Measurements from ENCODE around the gene EFEMP2.

EFEMP2 gene

GRCh38 chr11:65865550-65866172 lies 6.9 kb downstream of the EFEMP2 start:
- DNase-seq, result no peak

DNA sequence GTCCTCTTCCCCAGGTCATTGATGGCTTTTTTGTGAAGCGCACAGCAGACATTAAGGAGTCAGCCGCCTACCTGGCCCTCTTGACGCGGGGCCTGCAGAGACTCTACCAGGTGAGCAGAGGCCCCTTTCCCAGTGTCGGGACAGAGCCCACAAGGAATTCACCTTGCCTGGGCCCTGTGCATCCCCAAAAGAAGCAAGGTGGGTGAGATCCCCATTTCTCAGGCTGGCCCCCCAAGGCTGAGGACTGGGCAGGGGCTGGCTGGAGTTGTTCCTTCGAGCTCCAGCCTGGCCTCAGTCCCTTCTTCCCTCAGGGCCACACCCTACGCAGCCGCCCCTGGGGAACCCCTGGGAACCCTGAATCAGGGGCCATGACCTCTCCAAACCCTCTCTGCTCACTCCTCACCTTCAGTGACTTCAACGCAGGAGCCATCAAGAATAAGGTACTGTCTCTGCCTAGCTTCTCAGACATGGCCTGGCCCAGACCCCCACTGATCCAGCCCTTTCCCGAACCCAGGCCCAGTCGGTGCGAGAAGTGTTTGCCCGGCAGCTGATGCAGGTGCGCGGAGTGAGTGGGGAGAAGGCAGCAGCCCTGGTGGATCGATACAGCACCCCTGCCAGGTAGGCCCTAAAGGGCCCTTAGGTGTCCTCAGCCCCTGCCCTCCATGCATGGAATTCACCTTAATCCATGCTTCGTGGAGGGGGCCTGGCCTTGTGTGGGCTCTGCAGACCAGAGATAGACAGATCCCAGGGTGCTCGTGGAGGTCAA lies 7.7 kb downstream of the EFEMP2 start:
- DNase-seq, result no peak

GRCh38 chr11:65863889-65864705 lies 8.5 kb downstream of the EFEMP2 start:
- no peak for DNase-seq

DNA sequence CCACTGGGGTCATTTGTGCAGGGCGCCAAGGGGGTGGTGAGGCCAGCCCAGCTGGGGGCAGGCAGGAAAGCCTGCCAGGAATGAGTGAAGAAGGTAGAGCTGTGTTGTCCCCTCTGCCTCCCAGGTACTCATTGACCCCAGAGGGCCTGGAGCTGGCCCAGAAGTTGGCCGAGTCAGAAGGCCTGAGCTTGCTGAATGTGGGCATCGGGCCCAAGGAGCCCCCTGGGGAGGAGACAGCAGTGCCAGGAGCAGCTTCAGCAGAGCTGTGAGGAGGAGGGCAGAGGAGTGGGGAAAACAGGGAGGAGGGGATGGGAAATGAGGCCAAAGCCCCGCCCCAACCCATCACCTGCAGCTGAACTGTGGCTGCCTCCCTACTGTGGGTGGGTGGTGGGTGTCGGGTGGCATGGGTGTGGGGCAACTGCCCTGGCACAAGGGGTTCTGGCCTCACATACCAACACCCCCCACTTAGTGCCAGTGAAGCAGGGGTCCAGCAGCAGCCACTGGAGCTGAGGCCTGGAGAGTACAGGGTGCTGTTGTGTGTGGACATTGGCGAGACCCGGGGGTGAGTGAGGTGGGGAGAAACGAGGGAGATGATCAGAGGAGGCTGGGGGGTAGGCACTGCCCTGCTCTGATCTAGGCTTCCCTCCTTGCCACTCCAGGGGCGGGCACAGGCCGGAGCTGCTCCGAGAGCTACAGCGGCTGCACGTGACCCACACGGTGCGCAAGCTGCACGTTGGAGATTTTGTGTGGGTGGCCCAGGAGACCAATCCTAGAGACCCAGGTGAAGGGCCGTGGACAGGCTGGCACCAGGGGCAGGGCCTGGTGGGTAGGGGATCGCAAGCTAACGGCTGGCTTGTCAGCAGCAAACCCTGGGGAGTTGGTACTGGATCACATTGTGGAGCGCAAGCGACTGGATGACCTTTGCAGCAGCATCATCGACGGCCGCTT lies 9.4 kb downstream of the EFEMP2 start:
- DNase-seq, result no peak

DNA sequence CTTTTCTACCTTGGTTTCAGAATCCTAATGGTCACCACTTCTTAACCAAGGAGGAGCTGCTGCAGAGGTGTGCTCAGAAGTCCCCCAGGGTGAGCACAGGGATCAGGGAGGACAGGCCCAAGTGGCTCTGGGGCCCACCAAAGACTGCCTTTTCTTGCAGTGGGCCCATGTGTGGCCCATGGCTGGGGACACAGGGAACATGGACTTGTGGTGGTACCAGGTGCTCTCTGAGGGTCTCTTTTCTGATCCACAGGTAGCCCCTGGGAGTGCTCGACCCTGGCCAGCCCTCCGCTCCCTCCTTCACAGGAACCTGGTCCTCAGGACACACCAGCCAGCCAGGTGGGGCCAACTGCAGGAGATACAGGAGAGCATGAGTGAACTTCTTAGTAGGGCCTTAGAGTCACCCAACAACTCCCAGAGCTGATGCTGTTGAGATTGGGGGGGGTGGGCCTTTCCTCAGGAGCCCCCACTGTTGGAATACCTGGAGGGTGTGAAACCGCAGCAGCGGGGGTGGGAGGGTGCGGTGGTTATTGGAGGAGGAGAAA lies 10.3 kb downstream of the EFEMP2 start:
- no peak for DNase-seq

DNA sequence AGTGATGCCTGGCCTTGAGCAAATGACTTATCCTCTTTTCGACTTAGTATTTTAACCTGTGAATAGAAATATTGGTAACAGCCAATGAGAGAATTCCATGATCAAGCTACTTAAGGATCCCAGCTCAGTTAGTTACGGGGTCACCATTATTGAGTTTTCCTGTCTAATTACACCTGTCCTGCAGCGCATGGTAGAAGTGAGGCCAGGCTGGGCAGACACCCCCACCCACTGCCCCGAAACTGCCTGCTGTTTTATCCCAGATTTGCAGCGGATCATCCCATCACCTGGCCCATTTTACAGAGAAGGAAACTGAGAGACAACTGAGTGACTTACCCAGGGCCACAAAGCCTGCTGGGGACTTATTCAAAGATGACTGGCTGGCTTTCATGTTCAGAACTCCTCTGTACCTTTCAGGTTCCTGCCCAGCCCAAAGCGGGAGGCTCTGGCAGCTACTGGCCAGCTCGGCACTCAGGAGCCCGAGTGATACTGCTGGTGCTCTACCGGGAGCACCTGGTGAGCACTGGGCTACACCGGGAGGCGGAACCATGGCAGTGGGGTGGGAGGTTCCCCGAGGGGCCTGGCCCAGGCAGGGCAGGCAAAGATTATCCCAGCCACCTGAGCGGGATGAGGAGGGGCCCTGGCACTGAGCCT lies 10.9 kb downstream of the EFEMP2 start:
- no peak for DNase-seq

DNA sequence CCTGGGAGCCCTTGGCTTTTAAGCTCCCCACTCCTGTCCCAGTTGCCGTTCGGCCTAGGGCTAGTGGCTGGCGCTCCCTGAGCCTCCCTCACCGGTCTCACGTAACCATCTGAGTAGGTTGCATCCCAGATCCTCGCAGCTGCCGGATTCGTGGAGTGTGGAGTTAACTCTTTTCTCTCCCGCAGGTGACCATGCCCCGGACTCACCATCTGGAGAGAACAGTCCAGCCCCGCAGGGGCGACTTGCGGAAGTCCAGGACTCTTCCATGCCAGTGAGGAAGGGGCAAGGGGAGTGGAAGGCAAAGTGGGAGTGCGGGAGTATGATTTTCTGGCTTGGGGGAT lies 11.5 kb downstream of the EFEMP2 start:
- DNase-seq, result no peak

GRCh38 chr11:65860278-65861164 lies 12.1 kb downstream of the EFEMP2 start, which contains the start of gene MUS81:
Gene MUS81, plus strand, starts transcription at chr11:65860433. Its CDS starts 321 bp downstream, at chr11:65860754.
- DNase-seq, result peak; percentile 98

DNA sequence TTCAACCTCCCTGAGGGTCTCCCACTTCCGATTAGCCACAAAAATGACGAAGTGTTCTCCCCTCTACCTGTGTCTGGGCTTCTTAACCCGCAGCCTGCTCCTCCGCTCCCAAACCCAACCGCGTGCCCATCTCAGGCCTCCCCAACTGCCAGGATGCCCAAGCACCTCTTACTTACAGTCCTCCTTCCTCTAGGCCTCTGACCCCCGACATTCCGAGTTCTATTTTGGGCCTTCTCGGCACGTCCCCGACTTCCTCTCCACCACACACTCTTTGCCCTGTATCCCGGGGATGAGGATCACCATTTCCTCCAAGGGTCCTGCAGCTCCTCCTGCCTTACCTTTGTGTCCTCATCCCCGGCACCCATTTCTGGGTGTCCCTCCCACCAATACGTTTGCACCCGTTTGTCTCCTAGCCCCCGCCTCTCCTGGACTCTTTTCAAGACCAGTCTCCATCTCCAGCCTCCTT lies 12.8 kb downstream of the EFEMP2 start:
- no peak for DNase-seq

GRCh38 chr11:65859095-65859811 lies 13.3 kb downstream of the EFEMP2 start:
- DNase-seq, result peak; percentile 100

GRCh38 chr11:65858681-65859087 lies 13.9 kb downstream of the EFEMP2 start:
- DNase-seq, result no peak

GRCh38 chr11:65857853-65858680 lies 14.5 kb downstream of the EFEMP2 start, which contains the start of gene CFL1:
Gene CFL1, minus strand, starts transcription at chr11:65858180. Its CDS starts 81 bp downstream, at chr11:65858099.
- DNase-seq, result peak; percentile 99

DNA sequence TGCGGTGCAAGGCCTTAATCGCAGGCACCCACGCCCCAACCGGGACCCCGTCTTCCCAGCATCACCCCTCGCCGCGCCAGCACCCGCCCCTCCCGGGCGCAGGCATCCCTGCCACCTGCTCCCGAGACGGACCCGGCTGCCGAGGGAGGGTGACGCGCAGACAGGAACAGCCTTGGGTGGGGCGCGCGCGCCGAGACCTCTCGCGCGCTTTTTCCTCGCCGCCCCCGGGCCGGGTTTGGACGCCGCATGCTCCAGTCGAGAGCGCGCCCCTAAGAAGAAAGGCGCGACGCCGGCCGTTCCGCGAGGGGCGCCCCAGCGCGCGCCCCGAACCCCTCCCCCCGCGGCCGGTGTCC lies 15.1 kb downstream of the EFEMP2 start:
- no peak for DNase-seq

GRCh38 chr11:65856689-65857499 lies 15.7 kb downstream of the EFEMP2 start:
- peak; percentile 85 for DNase-seq

GRCh38 chr11:65855927-65856363 lies 16.7 kb downstream of the EFEMP2 start:
- no peak for DNase-seq

DNA sequence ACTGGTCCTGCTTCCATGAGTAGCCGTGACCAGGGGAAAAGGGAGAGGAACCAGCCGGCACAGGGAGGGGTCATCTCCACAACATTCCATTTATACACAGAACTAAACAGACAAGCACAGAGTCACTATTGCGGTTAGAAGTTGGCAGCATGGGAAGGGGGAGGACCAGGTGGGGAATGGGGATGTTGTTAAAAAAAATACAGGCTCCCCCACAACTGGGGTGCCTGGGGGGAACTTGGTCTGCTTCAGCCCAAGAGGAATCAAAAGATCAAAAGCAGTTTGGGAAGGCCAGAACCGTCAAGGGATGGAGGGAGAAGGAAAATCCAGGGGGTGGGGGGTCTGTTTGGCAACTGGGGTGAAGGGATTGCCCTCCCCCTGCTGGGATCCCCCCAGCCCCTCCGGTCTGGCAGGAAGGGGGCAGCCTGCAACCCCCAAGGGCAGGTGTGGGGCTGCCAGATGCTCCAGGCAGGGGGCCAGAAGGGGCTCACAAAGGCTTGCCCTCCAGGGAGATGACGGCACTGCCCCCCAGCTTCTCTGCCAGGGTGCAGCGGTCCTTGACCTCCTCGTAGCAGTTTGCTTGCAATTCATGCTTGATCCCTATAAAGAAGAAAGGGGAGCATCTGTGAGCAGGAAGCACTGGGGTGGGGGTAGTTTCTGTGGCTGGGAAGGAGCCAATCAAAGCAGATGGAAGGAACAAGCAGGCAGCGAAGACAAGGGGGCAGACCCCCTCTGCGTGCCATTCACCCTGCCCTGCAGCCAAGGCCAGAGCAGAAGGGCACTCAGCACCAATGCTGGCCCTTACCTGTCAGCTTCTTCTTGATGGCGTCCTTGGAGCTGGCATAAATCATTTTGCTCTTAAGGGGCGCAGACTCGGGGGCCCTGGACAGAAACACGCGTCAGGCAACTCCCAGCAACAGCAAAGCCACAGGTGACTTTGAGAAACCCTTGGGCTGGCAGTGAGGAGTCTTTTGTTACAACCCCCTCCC lies 17.5 kb downstream of the EFEMP2 start:
- peak; percentile 18 for DNase-seq
